NCI-H226 (cell line): ENCODE results near the gene GMFB.
"Not testable (repeated sequence)": the region's sequence is repeated elsewhere in the genome, so short reads cannot be mapped to it uniquely, and the experiment has no call there.

ENCODE experiments used
- DNase-seq: peaks from one replicate; pipeline ENCODE4 v3.0.0-alpha.2; 2015

The GMFB gene

GRCh38 chr14:54490445-54491175 is 1.8 kb upstream of the GMFB start:
- no peak for DNase-seq

- no peak for DNase-seq
These were observed 1.1 kb upstream of the GMFB start for GRCh38 chr14:54489731-54490444.

- no peak for DNase-seq
These were observed 521 bp upstream of the GMFB start for GRCh38 chr14:54489318-54489683.

DNA sequence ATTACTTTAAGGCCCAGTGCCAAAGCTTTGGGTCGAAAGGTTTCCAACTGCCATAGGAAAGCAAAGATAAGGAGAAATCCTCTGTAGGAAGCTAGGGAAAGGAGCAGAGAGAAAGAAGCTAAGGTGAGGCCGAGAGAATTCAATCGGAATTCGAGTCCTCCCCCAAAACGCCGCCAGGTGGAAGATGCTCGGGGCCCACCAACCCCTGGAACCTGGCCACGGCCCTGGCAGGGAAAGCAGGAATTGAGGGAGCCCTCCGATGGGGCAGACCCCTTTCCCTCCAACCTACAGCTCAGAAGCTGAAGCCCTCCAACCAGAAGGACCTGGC is 498 bp downstream of the GMFB start:
- no peak for DNase-seq

DNA sequence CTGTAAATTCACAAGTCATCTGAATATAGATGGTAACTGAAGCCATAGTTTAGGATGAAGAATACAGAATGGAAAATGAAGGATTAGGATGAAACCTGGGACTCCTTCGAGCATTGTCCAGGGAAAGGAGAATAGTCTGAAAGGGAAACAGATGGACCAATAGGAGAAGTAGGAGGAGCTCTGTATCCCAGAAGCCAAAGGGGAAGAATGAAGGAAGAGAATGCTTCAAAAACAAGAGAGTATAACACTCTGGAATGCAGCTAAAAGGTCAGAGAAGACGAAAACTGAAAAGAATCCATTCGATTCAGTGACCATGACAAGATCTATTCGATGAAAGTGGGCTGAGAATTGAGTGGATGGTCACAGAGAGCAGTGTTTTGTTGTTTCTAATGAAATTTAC is 1.0 kb downstream of the GMFB start:
- DNase-seq = peak; percentile 24

GRCh38 chr14:54486685-54487084 is 2.1 kb downstream of the GMFB start:
- DNase-seq = no peak

- no peak for DNase-seq
These were observed 4.9 kb downstream of the GMFB start for GRCh38 chr14:54483846-54484245.

DNA sequence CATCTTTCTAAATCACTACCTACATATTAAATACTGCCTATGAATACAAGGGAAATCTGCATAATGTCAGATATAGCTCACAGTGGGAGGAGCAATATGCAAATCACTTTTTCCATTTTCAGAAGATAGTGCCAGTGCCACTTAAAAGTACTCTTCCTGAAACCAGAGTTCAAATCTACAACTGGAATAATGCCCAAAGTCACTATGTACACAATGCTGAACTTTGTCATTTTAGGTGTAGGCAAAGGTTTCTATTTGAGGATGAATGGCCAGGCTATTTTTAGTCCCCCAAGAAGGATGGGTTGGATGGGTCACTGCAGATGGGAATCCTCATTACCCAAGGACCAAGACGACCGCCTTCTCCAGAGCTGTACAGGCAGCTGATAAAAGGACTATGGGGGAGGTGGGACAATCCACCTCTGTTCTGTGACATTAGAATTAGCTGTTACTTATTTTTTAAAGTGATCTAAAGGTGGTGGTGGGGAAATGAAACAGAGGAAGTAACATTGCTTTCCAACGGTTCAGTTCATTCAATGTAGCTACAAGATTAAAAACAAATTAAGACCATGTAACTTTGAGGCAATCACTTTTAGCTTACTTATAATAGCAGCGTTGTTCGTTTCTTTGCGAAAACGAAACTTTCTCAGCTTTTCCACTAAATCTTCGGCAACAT is 5.6 kb downstream of the GMFB start:
- DNase-seq = no peak

DNA sequence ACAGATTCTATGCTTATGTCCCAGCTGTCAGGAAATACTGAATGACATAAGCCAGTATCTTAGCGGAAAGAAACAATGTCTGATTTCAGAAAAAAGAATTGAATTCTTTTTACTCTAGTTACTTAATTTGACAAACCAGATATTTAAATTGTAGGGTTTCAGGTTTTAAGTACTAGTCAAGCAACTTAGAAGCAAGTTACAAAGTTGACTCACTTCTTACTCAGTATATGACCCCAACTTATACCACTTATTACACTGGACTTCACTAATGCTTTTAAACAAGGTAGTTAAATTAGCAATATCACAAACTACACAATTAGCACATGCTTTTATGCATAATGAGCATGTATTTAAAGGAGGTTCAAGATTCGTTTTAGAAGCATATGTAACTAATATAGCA is 7.1 kb downstream of the GMFB start:
- DNase-seq = no peak

DNA sequence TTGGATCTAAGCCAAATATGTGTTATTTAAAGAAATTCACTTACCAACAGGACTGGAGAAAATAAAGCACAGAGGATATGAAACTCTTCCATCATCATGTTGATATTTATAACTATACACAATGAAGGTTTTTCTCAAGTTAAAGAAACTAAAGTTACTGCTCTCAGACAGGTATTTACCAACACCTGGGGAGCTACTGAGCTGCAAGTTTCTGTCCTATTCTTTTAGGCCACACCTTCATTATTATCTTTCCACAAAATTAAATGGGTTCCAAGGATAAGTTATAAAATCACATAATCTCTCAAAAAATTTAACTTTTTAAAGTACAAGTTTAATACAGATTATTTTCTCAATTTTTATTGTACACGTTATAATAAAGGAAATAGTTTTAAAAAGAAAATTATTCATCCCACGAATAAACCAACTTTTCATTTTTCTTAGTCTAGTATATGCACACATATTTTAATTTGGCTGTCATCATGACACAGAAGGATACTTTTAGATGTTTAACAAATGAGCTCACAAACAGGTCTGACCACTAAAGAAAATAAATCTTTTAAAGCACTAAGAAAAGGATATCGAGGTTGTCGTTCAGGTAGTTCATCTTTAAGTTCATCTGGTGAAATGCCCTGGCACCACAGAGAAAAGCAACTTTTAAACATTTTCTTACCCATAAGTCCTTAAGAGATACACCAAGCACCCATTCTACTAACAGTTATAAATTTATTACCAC is 7.8 kb downstream of the GMFB start:
- DNase-seq = no peak

GRCh38 chr14:54478636-54479215 is 10.1 kb downstream of the GMFB start:
- DNase-seq = no peak

- DNase-seq = no peak
These were observed 12.9 kb downstream of the GMFB start for GRCh38 chr14:54475911-54476310.

DNA sequence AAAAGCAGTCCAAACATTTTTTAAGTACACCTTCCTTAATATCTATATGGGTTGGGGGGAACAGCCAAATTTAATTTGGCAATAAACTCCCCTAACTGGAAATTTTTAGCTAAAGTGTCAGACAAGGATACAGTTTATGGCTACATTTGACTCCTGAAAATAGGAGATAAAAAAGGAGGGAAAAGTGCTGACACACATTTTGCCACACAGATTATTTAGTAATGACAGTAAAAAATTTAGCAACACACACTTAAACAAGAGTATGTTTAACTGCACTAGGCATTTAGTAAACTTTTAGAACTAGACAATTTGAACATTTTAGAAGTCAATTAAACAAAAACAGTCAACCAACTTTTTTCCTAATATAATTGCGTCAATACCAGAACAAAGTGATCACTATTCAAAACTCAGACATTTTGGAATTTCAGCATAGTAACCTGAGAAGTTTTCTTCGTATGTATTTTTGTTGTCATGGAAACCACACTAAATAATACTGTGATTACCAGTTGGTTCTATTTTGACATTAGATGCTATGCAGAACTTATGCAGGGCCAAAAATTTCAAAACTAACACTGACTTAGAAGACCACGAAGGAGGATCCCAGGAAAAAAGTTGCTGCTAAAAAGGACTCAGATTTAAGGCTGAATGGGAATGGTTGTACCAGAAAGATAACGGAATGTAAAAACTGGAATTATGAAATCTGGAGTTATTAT is 13.4 kb downstream of the GMFB start:
- no peak for DNase-seq

DNA sequence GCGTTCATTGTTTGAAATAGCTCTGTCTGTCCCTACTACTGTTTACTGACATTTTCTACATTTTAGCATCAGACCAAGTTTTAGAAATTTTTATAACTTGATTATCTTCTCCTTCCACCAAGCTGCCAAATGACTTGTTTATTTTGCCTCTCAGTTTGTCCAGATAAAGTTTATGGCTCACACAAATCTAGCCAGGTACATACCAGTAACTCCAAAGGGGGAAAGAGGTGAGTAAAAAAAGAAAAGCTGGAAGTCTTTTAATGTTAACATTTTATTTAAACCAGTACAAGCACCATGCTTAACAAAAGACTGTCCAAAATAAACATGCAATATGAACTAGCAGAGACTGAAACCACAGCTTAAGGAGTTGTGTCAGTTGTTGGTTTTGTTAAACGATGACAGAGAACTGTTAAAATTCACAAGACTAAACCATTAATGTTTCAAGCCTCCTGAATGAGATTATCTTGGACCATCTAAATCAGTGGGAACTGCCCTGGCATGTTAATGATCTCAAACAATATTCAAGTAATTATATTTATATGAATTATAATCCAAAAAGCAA is 14.5 kb downstream of the GMFB start:
- DNase-seq = no peak

DNA sequence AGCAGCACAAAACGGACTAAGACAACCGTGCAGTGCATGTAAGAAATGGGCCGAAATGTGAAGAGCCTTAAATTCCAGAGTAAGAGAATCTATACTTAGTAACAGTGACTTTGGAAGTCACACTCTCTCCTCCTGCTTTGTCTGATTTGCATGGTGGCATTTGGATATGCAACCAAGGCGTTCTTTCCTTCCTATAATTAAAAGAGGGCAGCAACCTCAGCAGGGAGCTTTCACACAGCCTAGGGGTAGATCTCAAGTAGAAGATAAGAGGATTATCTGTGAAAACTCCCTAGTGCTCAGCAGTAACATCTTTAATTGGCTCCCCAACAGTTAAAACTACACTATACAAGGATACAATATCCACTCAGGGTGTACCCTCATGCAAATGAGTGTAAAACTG is 16.5 kb downstream of the GMFB start:
- no peak for DNase-seq

DNA sequence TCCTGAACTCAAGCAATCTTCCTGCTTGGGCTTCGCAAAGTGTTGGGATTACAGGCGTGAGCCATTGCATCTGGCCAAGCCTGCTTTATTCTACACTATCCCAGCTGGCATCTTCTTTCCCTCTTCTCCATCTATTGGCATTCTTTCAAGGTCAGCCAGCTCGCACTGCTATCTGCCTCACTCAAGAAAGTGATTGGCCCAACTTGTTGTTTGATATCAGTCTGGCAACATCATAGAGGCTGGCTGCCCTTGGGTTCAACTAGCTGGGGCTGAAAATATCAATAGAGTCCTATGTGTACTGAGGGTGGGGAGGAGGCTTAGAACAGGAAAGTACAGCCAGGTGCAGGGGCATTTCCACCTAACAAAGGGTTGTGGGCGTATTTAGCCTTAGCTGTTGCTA is 17.1 kb downstream of the GMFB start:
- DNase-seq = no peak

DNA sequence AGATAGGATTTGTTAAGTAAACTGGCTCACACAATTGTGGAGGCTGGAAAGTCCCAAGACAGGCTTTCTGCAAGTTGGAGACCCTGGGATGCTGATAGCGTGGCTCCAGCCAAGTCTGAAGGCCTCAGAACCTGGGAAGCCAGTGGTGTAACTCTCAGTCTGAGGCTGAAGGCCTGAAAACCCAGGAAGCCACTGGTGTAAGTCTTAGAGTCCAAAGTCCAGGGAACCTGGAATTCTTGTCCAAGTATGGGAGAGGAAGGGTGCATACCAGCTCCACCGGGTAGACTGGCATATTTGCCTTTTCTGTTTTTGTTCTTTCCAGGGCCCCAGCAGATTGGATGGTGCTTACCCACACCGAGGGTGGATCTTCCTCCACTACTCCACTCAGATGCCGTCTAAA is 18.1 kb downstream of the GMFB start:
- no peak for DNase-seq

DNA sequence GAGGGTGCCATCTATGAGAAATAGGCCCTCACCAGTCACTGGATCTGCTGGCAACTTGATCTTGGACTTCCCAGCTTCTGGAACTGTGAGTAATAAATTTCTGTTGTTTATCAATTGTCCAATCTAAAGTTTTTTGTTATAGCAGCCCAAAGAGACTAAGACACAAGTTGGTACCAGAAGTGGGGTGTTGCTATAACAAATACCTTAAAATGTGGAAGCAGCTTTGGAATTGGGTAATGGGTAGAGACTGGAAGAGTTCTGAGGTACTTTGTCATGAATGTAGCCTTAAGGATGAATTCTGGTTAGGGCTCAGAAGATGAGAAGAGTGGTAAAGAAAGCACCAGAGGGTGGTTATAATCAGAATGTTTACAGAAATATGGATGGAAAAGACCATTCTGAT is 21.5 kb downstream of the GMFB start:
- DNase-seq = no peak

DNA sequence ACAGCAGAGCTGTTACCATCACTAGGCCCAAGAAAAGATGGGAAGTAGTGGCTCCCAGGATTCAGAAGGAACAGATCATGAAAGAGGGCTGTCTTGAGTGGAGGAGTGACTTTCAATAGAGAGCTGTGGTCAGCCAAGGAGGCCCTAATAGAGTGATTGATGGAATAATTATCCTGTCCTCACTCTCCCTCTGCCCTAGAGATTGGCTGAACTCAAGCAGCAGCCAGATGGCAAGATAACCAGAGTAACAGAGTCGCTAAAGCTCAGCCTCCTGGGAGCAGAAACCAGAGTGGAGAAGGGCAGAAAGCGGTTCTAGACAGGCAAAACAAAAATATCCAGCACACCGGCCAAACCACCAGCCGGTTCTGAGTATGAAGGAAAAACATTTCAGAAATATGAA is 23.1 kb downstream of the GMFB start:
- DNase-seq = no peak

DNA sequence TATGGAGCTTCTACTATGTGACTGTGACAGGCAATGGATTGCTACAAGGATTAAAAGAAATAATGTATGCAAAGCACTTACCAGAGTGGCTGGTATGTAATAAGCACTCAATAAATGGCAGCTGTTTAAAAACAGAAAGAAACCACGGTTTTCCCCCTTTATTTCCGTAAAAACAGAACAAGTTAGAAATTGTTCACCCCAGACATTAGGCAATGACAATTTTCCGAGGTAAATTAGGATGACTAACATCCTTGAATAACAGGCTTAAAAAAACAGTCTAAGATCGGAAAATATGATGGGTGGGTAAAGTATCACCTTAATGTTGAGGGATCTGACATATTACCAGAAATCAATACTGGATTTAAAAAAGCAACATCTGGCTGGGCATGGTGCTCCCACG is 26.7 kb downstream of the GMFB start:
- no peak for DNase-seq

DNA sequence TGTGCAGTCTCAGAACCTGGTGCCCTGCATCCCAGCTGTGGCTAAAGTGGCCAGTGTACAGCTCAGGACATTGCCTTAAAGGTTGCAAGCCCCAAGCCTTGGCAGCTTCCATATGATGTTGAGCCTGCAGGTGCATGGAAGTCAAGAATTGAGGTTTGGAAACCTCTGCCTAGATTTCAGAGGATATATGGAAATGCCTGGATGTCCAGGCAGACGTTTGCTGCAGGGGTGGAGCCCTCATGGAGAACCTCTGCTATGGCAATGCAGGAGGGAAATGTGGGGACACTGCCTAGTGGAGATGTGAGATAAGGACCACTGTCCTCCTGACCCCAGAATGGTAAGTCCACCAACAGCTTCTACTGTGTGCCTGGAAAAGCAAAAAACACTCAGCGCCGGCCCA is 29.7 kb downstream of the GMFB start:
- DNase-seq = no peak

- DNase-seq = not testable (repeated sequence)
These were observed 30.2 kb downstream of the GMFB start for GRCh38 chr14:54458536-54458935.
